Heart right ventricle (tissue), 16 donors: ENCODE results near the gene AGTR1. TPM values are rescaled to one million over a fixed set of nuclear protein-coding genes. Genes with fewer than 3 reads are reported as not detected.

Source experiments
- ATAC-seq, 8 donors: fragments of 200-7000 bp; cut with Tn5 transposase; one replicate each; pipeline ENCODE4 v1.9.1; 2020; ENCODE audit warnings: mild to moderate bottlenecking in 8 of 8, moderate library complexity in 8 of 8, moderate number of reproducible peaks in 1 of 8
- DNase-seq, 2 donors: peaks; one replicate each; pipeline ENCODE4 v3.0.0-alpha.2; 2020
- H3K27ac ChIP-seq, 10 donors: fragments of 200-600 bp; sonication (generic) in 2 of 10; one replicate each; pipeline versions ENCODE4 v1.5.0 to v1.8.0; 2020 to 2022; ENCODE audit warnings: mild to moderate bottlenecking in 3 of 10
- H3K27me3 ChIP-seq, 7 donors: fragments of 200-600 bp; one replicate each; pipeline ENCODE4 v1.8.0; 2021 to 2022; ENCODE audit warnings: mild to moderate bottlenecking in 2 of 7
- H3K36me3 ChIP-seq, 9 donors: fragments of 200-600 bp; sonication (generic) in 1 of 9; one replicate each; pipeline versions ENCODE4 v1.5.0 to v1.8.0; 2020 to 2022; ENCODE audit warnings: mild to moderate bottlenecking in 2 of 9
- H3K4me1 ChIP-seq, 9 donors: fragments of 200-600 bp; sonication (generic) in 1 of 9; one replicate each; pipeline versions ENCODE4 v1.5.0 to v1.8.0; 2020 to 2022; ENCODE audit warnings: mild to moderate bottlenecking in 4 of 9
- H3K4me3 ChIP-seq, 10 donors: fragments of 200-600 bp; sonication (generic) in 2 of 10; one replicate each; pipeline versions ENCODE4 v1.5.0 to v1.8.0; 2020 to 2022; ENCODE audit warnings: mild to moderate bottlenecking in 7 of 10, moderate library complexity in 2 of 10
- H3K9me3 ChIP-seq, 11 donors: fragments of 200-600 bp in 10 of 11; sonication (generic) in 2 of 11; one replicate each; pipeline versions ENCODE4 v1.5.0 to v1.8.0; 2013 to 2022; ENCODE audit warnings: mild to moderate bottlenecking in 2 of 11, control low read depth in 1 of 11, moderate library complexity in 1 of 11
- CTCF ChIP-seq, 9 donors: fragments of 200-600 bp; sonication (generic) in 2 of 9; IDR thresholded peaks; one replicate each; pipeline versions ENCODE4 v1.5.0 to v1.8.0; 2021 to 2022; ENCODE audit warnings: antibody characterized with exemption in 9 of 9, mild to moderate bottlenecking in 5 of 9, moderate library complexity in 1 of 9
- WGBS, 2 donors: extraction: QIAGEN DNeasy Blood & Tissue Kit; methylation state at CpG; one replicate each; pipeline ENCODE4 v1.1.7; 2013; ENCODE audit warnings: inconsistent platforms in 1 of 2; 5-methylcytosine and 5-hydroxymethylcytosine counted together
- intact Hi-C, 10 donors: fragments of 100-400 bp; cut with DNase I; formaldehyde crosslinking; loops; one replicate each; pipeline versions ENCODE4 v1.11.1 to v1.14.2; 2022
- polyA plus RNA-seq, 2 donors: library from polyadenylated mRNA; stranded (reverse); fragments of 200-250 nt; gene quantifications; one replicate each; pipeline ENCODE4 v1.2.3, GENCODE V29; 2013
- total RNA-seq, 10 donors: library from RNA; stranded (reverse); fragmentation: NEBNext Ultra II Directional in 3 of 10; extraction: Animal tissue kit (Norgen Biotek cat#: 25700) in 3 of 10; gene quantifications; one replicate each; pipeline versions ENCODE4 v1.2.1 to v1.2.4, GENCODE V29; 2021 to 2023
- donor health status: Arrhythmogenic right ventricular cardiomyopathy.
- donor health status: ischemic (EF 13 %, LVEDD 7.1; RV severe dilation, severe dysfunction).
- donor health status: healthy with polysubstance abuse.
- donor health status: DM: no; HTN: yes; CAD: no.
- donor health status: DM: no; HTN: no; CAD: no.
- donor health status: ischemic (EF 25% LVEDD 6.9; RV normal size, moderate dysfunction).
- donor health status: ischemic (EF 25% LVEDD 5.7; RV mildly dilated, moderate dysfunction).
- donor health status: healthy.
- donor health status: DM: yes; HTN: yes; CAD: no.
- donor health status: Ischemic cardiomyopathy.
- donor health status: ischemic (EF 35%, LVEDD 5.7; RV mildly dilated, moderate dysfunction).
- donor health status: nonischemic (EF 11% LVEDD 7.7; RV severe dilation, severe dysfunction).
- donor health status: DM: yes; HTN: yes; CAD: no.
- donor health status: PGD.
- donor health status: ischemic (EF 29% LVEDD 5.4; RV normal size, mild dysfunction).
- donor health status: nonischemic (EF 23%, LVEDD 6.1; RV moderate dilation, normal function).

Gene AGTR1
- total and polyA plus RNA-seq, 12 donors = 0.28 to 4.5 (median 0.99) TPM

- no peak for TF ChIP-seq CTCF (IDR thresholded peaks at IDR 0.05)
- Histone ChIP-seq H3K27me3 (no peaks in the 10 kb centered on the region), H3K9me3 (no peaks in the 10 kb centered on the region), H3K4me1 (no peaks in the 10 kb centered on the region), H3K36me3 (no peaks in the 10 kb centered on the region), H3K27ac (no peak overlapping the region), H3K4me3 (no peak overlapping the region)
- WGBS, 2 donors = 72 to 78% methylated on average over 2 of the region's 2 CpGs
- no peak for ATAC-seq
- no peak for DNase-seq
- intact Hi-C loops = loop anchor here in 1 of 10 donors (10.0 kb wide), 1 partner anchor 346 kb away; no protein-coding TSS in a partner anchor
Observed at GRCh38 chr3:148720873-148721272, 23.2 kb downstream of the AGTR1 start.

GRCh38 chr3:148723631-148724030, 25.9 kb downstream of the AGTR1 start:
- WGBS, 2 donors = 69 to 75% methylated on average over 4 of the region's 4 CpGs
- no peaks in the 10 kb centered on the region for H3K36me3 ChIP-seq
- no peaks in the 10 kb centered on the region for H3K9me3 ChIP-seq
- no peak overlapping the region for H3K4me3 ChIP-seq
- no peaks in the 10 kb centered on the region for H3K27me3 ChIP-seq
- peaks cover 0 to under 1% (median 0%) of the 10 kb centered on the region in 9 donors for H3K4me1 ChIP-seq
- intact Hi-C loops = loop anchor here in 1 of 10 donors (10.0 kb wide), 1 partner anchor 349 kb away; no protein-coding TSS in a partner anchor
- DNase-seq (no peak), ATAC-seq (no peak)
- no peak for TF ChIP-seq CTCF (IDR thresholded peaks at IDR 0.05)
- H3K27ac ChIP-seq = no peak overlapping the region

GRCh38 chr3:148727231-148727630, 29.5 kb downstream of the AGTR1 start:
- Histone ChIP-seq H3K36me3 (no peaks in the 10 kb centered on the region), H3K9me3 (no peaks in the 10 kb centered on the region), H3K4me1 (peaks cover 0 to 10% (median 0%) of the 10 kb centered on the region in 9 donors), H3K4me3 (no peak overlapping the region), H3K27ac (no peak overlapping the region), H3K27me3 (no peaks in the 10 kb centered on the region)
- no peak for DNase-seq
- intact Hi-C loops = loop anchor here in 2 of 10 donors (2.0 to 10.0 kb wide), 2 partner anchors 218 to 352 kb away; no protein-coding TSS in a partner anchor
- ATAC-seq = no peak
- TF ChIP-seq CTCF (IDR thresholded peaks at IDR 0.05) = peak in 4 of 9 donors; percentile 12 to 40 (median 16)
- 38 to 46% methylated on average over 5 of the region's 5 CpGs for WGBS, 2 donors

GRCh38 chr3:148728753-148729152, 31.1 kb downstream of the AGTR1 start:
- Histone ChIP-seq H3K9me3 (no peaks in the 10 kb centered on the region), H3K4me3 (no peak overlapping the region), H3K27ac (no peak overlapping the region), H3K36me3 (no peaks in the 10 kb centered on the region), H3K4me1 (peaks cover 0 to 10% (median 0%) of the 10 kb centered on the region in 9 donors), H3K27me3 (no peaks in the 10 kb centered on the region)
- WGBS, 2 donors = 64 to 74% methylated on average over 2 of the region's 2 CpGs
- intact Hi-C loops = loop anchor here in 1 of 10 donors (10.0 kb wide), 1 partner anchor 354 kb away; no protein-coding TSS in a partner anchor
- no peak for ATAC-seq
- no peak for TF ChIP-seq CTCF (IDR thresholded peaks at IDR 0.05)
- no peak for DNase-seq
